T-helper 22 cell (primary cell): ENCODE data around the gene ADAMTSL5.
"Not testable (repeated sequence)": the region's sequence is repeated elsewhere in the genome, so short reads cannot be mapped to it uniquely, and the experiment has no call there.

ENCODE experiments used
- DNase-seq: peaks from one replicate; pipeline ENCODE4 v3.0.0-alpha.2; 2020; ENCODE audit warnings: low read depth

Gene ADAMTSL5

GRCh38 chr19:1512671-1513498, at the start of gene ADAMTSL5:
Gene ADAMTSL5 (minus strand): TSS chr19:1513019. CDS start chr19:1510943, 2,076 bp downstream.
- peak; percentile 22 for DNase-seq

- no peak for DNase-seq
Measured at GRCh38 chr19:1561236-1561842, 48.5 kb upstream of the ADAMTSL5 start.

DNA sequence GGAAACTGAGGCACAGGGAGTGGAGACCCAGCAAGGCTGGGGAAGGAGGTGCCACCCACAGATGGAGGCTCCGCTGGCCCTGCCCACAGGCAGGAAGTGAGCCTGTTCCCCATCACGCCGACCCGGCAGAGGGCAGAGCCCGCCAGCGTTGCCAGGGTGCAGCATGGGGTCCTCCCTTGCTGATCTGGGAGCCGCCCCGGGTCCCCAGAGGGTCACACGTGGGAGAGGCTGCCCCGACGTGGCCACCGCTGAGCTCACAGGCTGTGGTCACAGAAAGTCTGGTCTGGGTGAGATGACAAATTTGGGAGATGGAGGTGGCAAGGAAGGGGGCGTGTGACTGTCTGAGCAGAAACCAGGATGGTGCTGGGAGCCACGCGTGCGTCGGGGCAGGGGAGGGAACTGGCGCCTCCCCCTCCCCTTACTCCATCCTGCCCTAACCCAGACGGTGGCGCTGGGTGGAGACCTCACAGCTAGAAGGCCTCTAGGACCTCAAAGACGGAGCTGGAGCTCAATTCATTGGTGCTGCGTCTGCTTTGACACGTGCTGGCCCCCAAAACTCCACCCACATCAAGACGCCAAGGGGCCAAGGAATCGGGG, 47.6 kb upstream of the ADAMTSL5 start:
- DNase-seq: no peak

DNA sequence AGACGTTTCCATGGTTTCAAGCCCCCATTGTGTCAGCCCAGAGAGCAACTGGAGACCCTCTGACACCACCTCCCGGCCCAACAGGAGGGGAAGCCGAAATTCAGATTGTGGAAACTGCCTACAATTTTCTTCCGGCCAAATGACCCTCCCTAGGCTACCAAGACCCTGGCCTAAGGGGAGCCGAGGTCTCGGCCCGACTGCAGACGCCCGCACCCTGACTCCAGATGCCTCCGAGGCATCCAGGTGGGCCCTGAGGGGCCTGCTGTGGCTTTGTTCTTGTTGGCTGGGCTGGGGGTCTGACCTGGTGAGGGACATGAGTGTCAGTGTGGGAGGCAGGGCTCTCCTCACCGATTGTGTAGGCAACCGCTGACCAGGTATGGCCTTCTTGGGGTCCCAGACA, 45.7 kb upstream of the ADAMTSL5 start:
- DNase-seq: no peak

GRCh38 chr19:1556390-1557070, 43.7 kb upstream of the ADAMTSL5 start:
- DNase-seq: no peak

DNA sequence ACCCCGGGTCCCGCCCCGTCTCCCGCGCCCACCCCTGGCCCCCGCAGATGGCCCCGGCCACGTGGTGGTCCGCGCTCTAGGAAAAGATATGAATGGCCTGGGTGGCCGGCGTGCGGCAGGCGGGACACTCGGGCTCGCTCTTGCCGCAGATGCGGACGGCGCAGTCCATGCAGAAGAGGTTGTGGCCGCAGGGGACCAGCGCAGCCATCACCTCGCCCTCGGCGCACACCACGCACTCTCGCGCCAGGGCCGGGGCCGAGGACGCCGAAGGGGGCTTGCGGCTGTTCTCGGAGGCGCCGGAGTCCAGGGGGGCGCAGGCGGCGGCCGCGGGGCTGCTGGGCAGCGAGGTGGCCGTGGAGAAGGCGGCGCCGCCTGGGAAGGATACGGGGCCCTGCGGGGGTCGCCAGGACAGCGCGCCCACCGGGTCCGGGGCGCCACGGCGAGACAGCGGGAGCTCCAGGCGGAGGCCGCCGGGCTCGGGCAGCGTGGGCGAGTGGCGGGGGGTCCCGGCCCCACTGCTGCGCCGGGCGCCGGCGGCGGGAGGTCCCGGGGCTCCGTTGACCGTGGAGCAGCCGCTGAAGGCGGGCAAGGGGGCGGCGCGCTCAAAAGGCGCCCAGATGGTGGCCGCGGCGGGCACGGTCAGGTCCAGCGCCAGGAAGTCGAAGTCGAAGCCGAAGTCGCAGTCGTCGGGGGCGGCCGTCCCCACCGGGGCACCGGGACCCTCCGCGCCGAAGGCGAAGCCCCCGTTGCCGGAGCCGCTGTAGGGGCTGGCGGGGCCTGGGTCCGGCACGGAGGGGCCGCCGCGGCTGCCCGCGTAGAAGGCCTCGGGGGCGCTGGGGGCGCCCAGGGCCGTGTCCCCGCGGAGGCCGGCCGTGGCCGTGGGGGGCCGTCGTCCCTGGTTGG, 42.9 kb upstream of the ADAMTSL5 start:
- DNase-seq: no peak

DNA sequence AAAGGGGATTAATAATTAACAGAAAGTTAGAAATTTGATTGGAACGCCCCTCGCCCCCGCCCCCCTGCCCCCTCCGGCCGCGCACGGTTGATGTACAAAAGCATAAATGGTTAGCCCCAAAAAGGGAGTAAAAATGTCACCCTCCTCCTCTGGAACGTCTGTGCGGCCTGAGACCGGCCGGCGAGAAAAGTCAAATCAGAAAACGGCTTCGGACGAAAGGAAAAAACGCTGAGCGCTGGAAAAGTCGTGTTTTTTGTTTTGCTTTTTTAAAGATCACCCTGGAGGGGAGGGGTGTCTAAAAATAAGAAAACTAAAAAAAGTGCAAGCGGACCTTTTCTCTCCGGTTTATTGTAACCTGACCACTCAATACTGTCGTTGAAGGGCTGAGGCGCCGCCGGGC, 42.1 kb upstream of the ADAMTSL5 start:
- DNase-seq: no peak

- no peak for DNase-seq
Measured at GRCh38 chr19:1553415-1553814, 40.6 kb upstream of the ADAMTSL5 start.

GRCh38 chr19:1551068-1552040, 38.5 kb upstream of the ADAMTSL5 start:
- DNase-seq: no peak

GRCh38 chr19:1549332-1549945, 36.6 kb upstream of the ADAMTSL5 start:
- DNase-seq: no peak

DNA sequence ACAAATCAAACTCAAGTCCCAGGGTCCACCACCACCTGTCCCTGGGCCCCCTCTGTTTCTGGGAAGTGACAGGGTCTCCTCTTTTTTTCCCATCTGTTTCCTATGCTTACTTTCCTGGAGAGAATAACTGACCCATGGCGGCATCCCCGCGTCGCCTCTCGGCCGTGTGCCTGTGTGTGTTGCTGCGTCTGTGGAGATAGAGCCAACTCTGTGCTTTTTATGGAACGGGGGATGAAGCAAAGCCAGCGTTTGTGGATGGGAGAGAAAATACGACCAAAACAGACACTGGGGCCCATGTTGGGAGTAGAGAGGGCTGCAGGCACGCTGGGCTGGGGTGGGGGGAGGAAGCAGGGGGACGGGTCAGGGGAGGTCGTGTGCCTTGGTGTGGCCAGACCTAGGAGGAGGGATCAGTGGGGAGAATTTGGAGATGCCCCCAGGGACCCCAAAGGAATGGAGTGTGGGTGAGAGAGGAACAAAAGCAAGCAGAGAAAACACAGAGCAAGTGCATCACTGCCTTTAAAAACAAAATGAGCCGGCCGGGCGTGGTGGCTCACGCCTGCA, 27.6 kb upstream of the ADAMTSL5 start:
- no peak for DNase-seq

DNA sequence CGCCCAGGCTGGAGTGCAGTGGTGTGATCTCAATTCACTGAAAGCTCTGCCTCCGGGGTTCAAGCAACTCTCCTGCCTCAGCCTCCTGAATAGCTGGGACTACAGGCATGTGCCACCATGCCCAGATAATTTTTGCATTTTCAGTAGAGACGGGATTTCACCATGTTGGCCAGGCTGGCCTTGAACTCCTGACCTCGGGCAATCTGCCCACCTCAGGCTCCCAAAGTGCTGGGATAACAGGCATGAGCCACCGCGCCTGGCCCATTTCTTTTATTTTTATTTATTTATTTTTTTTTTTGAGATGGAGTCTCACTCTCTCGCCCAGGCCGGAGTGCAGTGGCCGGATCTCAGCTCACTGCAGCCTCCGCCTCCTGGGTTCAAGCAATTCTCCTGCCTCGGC, 26.9 kb upstream of the ADAMTSL5 start:
- not testable (repeated sequence) for DNase-seq

DNA sequence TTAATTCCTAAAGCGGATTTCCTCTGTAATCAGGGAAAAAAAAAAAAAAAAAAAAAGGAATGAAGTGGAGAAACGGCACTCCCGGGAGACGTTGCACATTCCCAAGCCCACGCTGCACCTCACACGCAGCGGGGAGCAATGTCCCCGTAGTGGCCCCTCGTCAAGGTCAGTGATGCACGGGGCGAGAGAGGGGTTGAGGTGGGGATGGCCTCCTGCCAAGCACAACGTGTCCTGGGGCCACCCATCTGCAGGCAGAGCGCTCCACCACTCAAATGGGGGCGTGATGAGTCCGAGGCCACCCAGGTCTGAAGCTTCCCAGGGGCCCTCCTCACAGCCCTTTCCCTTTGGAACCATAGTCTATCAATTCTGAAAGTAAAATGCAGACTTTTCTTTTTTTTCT, 26.2 kb upstream of the ADAMTSL5 start:
- DNase-seq: no peak

- not testable (repeated sequence) for DNase-seq
Measured at GRCh38 chr19:1535699-1536098, 22.9 kb upstream of the ADAMTSL5 start.

DNA sequence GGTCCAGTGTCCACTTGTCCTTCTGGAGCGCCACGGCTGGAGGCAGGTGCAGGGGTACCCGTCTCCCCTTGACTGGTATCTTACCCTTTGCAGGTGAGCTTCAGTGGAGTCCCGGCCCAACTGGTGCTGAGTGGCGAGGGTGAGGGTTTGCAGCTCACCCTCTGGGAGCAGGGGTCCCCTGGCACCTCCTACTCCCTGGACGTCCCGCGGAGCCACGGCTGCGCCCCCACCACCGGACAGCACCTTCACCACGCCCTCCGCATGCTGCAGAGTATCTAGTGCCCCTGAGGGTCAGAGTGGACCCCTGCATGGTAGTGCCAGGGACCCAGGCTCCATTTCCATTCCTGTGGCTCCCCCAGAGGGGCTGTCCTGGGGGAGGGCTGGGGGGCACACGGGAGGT, 22.2 kb upstream of the ADAMTSL5 start:
- DNase-seq: no peak

- no peak for DNase-seq
Measured at GRCh38 chr19:1533510-1534150, 20.8 kb upstream of the ADAMTSL5 start.

GRCh38 chr19:1532003-1532402, 19.2 kb upstream of the ADAMTSL5 start:
- DNase-seq: no peak

DNA sequence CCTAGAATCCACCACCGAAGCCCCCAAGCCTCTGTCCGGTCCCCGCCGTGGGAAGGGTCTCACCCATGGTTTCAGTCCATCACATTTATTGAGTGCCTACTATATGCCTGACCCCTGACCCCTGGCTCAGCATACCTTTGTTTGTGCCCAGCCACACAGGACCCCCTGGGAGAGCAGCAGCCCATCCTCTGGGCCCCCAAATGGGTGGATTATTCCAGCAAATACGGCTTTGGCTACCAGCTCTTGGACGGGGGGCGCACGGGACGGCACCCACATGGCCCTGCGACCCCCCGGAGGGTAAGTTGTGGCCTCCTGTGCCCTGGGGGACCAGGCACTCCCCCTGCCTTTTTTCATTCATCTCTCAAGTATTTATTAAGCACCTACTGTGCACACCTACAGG, 18.8 kb upstream of the ADAMTSL5 start:
- no peak for DNase-seq

DNA sequence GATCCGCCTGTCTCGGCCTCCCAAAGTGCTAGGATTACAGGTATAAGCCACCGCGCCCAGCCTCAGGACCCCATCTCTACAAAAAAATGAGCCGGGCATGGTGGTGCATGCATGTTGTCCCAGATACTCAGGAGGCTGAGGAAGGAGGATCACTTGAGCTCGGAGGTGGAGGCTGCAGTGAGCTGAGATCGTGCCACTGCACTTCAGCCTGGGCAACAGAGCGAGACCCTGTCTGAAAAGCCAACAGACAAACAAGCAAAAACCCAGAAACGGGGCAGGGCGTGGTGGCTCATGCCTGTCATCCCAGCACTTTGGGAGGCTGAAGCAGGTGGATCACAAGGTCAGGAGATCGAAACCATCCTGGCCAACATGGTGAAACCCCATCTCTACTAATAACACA, 18.0 kb upstream of the ADAMTSL5 start:
- DNase-seq: not testable (repeated sequence)
